ENCODE data around the gene DCUN1D2.

The DCUN1D2 gene

GRCh38 chr13:113443991-113444390 lies 46.5 kb downstream of the DCUN1D2 start:
- Histone ChIP-seq H3K4me2 (ENCODE audit: low read length) (no peak overlapping the region), H3K79me1 (ENCODE audit: low read length) (no peaks in the 10 kb centered on the region), H2BK120ac (ENCODE audit: insufficient read depth, low read length, poor library complexity) (no peak overlapping the region), H3K4me3 (ENCODE audit: low read depth, low read length) (no peak overlapping the region), H3K14ac (ENCODE audit: low read length) (no peak overlapping the region), H4K91ac (ENCODE audit: low read depth, low read length) (no peak overlapping the region), H2AFZ (ENCODE audit: insufficient read depth, low read length, poor library complexity) (no peak overlapping the region), H3K79me2 (ENCODE audit: control insufficient read depth, insufficient read depth, low read length, poor library complexity) (no peaks in the 10 kb centered on the region), H3K9ac (ENCODE audit: low read length) (no peak overlapping the region), H3K23ac (ENCODE audit: low read length) (no peak overlapping the region), H3K4me1 (ENCODE audit: control insufficient read depth in 1 of 2, insufficient read depth in 2 of 2, low read length in 2 of 2) (no peaks in the 10 kb centered on the region), H2BK5ac (ENCODE audit: low read depth, low read length, poor library complexity) (no peak overlapping the region), H3K4ac (ENCODE audit: low read depth, low read length) (no peak overlapping the region), H4K12ac (ENCODE audit: low read depth, low read length) (no peak overlapping the region), H2AK5ac (ENCODE audit: low read length) (no peak overlapping the region), H3K36me3 (ENCODE audit: control insufficient read depth in 1 of 2, insufficient read depth in 2 of 2, low read length in 2 of 2) (peaks cover 15 to 29% of the 10 kb centered on the region in 2 experiments), H2BK12ac (ENCODE audit: low read length) (no peak overlapping the region), H3K27ac (ENCODE audit: low read depth, low read length) (no peak overlapping the region), H4K8ac (ENCODE audit: low read depth, low read length) (no peak overlapping the region), H3K18ac (ENCODE audit: low read length) (no peak overlapping the region), H3K27me3 (ENCODE audit: insufficient read depth, low read length) (no peaks in the 10 kb centered on the region), H3K9me3 (ENCODE audit: insufficient read depth, low read depth, low read length) (peaks cover 14% of the 10 kb centered on the region)
- no peak for DNase-seq
- WGBS (ENCODE audit: extremely low coverage, insufficient coverage, insufficient read length) = no CpG with 5 or more reads among the region's 15 CpGs

GRCh38 chr13:113442985-113443362 lies 47.5 kb downstream of the DCUN1D2 start:
- no peak overlapping the region for H2BK5ac ChIP-seq (ENCODE audit: low read depth, low read length, poor library complexity)
- no peak overlapping the region for H3K4me2 ChIP-seq (ENCODE audit: low read length)
- no peak overlapping the region for H3K23ac ChIP-seq (ENCODE audit: low read length)
- WGBS (ENCODE audit: extremely low coverage, insufficient coverage, insufficient read length) = no CpG with 5 or more reads among the region's 1 CpG
- no peak for DNase-seq
- no peak overlapping the region for H3K18ac ChIP-seq (ENCODE audit: low read length)
- H3K9me3 ChIP-seq (ENCODE audit: insufficient read depth, low read depth, low read length) = peaks cover 14% of the 10 kb centered on the region
- H2AFZ ChIP-seq (ENCODE audit: insufficient read depth, low read length, poor library complexity) = no peak overlapping the region
- no peaks in the 10 kb centered on the region for H3K4me1 ChIP-seq (ENCODE audit: control insufficient read depth in 1 of 2, insufficient read depth in 2 of 2, low read length in 2 of 2)
- no peak overlapping the region for H3K14ac ChIP-seq (ENCODE audit: low read length)
- H4K8ac ChIP-seq (ENCODE audit: low read depth, low read length) = no peak overlapping the region
- H4K91ac ChIP-seq (ENCODE audit: low read depth, low read length) = no peak overlapping the region
- no peaks in the 10 kb centered on the region for H3K27me3 ChIP-seq (ENCODE audit: insufficient read depth, low read length)
- H3K36me3 ChIP-seq (ENCODE audit: control insufficient read depth in 1 of 2, insufficient read depth in 2 of 2, low read length in 2 of 2) = peaks cover 15 to 29% of the 10 kb centered on the region in 2 experiments
- no peak overlapping the region for H2AK5ac ChIP-seq (ENCODE audit: low read length)
- no peak overlapping the region for H3K4ac ChIP-seq (ENCODE audit: low read depth, low read length)
- H3K79me2 ChIP-seq (ENCODE audit: control insufficient read depth, insufficient read depth, low read length, poor library complexity) = no peaks in the 10 kb centered on the region
- no peak overlapping the region for H4K12ac ChIP-seq (ENCODE audit: low read depth, low read length)
- no peak overlapping the region for H2BK12ac ChIP-seq (ENCODE audit: low read length)
- H3K79me1 ChIP-seq (ENCODE audit: low read length) = no peaks in the 10 kb centered on the region
- H3K4me3 ChIP-seq (ENCODE audit: low read depth, low read length) = no peak overlapping the region
- H3K27ac ChIP-seq (ENCODE audit: low read depth, low read length) = no peak overlapping the region
- no peak overlapping the region for H2BK120ac ChIP-seq (ENCODE audit: insufficient read depth, low read length, poor library complexity)
- no peak overlapping the region for H3K9ac ChIP-seq (ENCODE audit: low read length)

GRCh38 chr13:113442354-113442984 lies 48.0 kb downstream of the DCUN1D2 start:
- Histone ChIP-seq H3K4ac (ENCODE audit: low read depth, low read length) (no peak overlapping the region), H3K36me3 (ENCODE audit: control insufficient read depth in 1 of 2, insufficient read depth in 2 of 2, low read length in 2 of 2) (peaks cover 14 to 27% of the 10 kb centered on the region in 2 experiments), H2BK5ac (ENCODE audit: low read depth, low read length, poor library complexity) (no peak overlapping the region), H3K4me3 (ENCODE audit: low read depth, low read length) (no peak overlapping the region), H3K23ac (ENCODE audit: low read length) (no peak overlapping the region), H4K8ac (ENCODE audit: low read depth, low read length) (no peak overlapping the region), H3K9me3 (ENCODE audit: insufficient read depth, low read depth, low read length) (peaks cover 14% of the 10 kb centered on the region), H3K9ac (ENCODE audit: low read length) (no peak overlapping the region), H3K27ac (ENCODE audit: low read depth, low read length) (no peak overlapping the region), H3K27me3 (ENCODE audit: insufficient read depth, low read length) (no peaks in the 10 kb centered on the region), H2AFZ (ENCODE audit: insufficient read depth, low read length, poor library complexity) (no peak overlapping the region), H3K4me2 (ENCODE audit: low read length) (no peak overlapping the region), H3K14ac (ENCODE audit: low read length) (no peak overlapping the region), H3K4me1 (ENCODE audit: control insufficient read depth in 1 of 2, insufficient read depth in 2 of 2, low read length in 2 of 2) (no peaks in the 10 kb centered on the region), H4K12ac (ENCODE audit: low read depth, low read length) (no peak overlapping the region), H3K79me2 (ENCODE audit: control insufficient read depth, insufficient read depth, low read length, poor library complexity) (no peaks in the 10 kb centered on the region), H2BK12ac (ENCODE audit: low read length) (no peak overlapping the region), H4K91ac (ENCODE audit: low read depth, low read length) (no peak overlapping the region), H2BK120ac (ENCODE audit: insufficient read depth, low read length, poor library complexity) (no peak overlapping the region), H3K18ac (ENCODE audit: low read length) (no peak overlapping the region), H2AK5ac (ENCODE audit: low read length) (no peak overlapping the region), H3K79me1 (ENCODE audit: low read length) (no peaks in the 10 kb centered on the region)
- no CpG with 5 or more reads among the region's 10 CpGs for WGBS (ENCODE audit: extremely low coverage, insufficient coverage, insufficient read length)
- no peak for DNase-seq

- Histone ChIP-seq H3K27ac (ENCODE audit: low read depth, low read length) (no peak overlapping the region), H2BK5ac (ENCODE audit: low read depth, low read length, poor library complexity) (no peak overlapping the region), H3K23ac (ENCODE audit: low read length) (no peak overlapping the region), H3K4me3 (ENCODE audit: low read depth, low read length) (no peak overlapping the region), H3K36me3 (ENCODE audit: control insufficient read depth in 1 of 2, insufficient read depth in 2 of 2, low read length in 2 of 2) (peaks cover 11 to 21% of the 10 kb centered on the region in 2 experiments), H4K8ac (ENCODE audit: low read depth, low read length) (no peak overlapping the region), H3K79me1 (ENCODE audit: low read length) (no peaks in the 10 kb centered on the region), H3K79me2 (ENCODE audit: control insufficient read depth, insufficient read depth, low read length, poor library complexity) (no peaks in the 10 kb centered on the region), H3K4ac (ENCODE audit: low read depth, low read length) (no peak overlapping the region), H3K4me1 (ENCODE audit: control insufficient read depth in 1 of 2, insufficient read depth in 2 of 2, low read length in 2 of 2) (no peaks in the 10 kb centered on the region), H2BK120ac (ENCODE audit: insufficient read depth, low read length, poor library complexity) (no peak overlapping the region), H3K4me2 (ENCODE audit: low read length) (no peak overlapping the region), H3K9ac (ENCODE audit: low read length) (no peak overlapping the region), H2AFZ (ENCODE audit: insufficient read depth, low read length, poor library complexity) (no peak overlapping the region), H4K12ac (ENCODE audit: low read depth, low read length) (no peak overlapping the region), H2BK12ac (ENCODE audit: low read length) (no peak overlapping the region), H4K91ac (ENCODE audit: low read depth, low read length) (no peak overlapping the region), H3K14ac (ENCODE audit: low read length) (no peak overlapping the region), H2AK5ac (ENCODE audit: low read length) (no peak overlapping the region), H3K9me3 (ENCODE audit: insufficient read depth, low read depth, low read length) (peaks cover 8% of the 10 kb centered on the region), H3K27me3 (ENCODE audit: insufficient read depth, low read length) (no peaks in the 10 kb centered on the region), H3K18ac (ENCODE audit: low read length) (no peak overlapping the region)
- no CpG with 5 or more reads among the region's 29 CpGs for WGBS (ENCODE audit: extremely low coverage, insufficient coverage, insufficient read length)
- DNase-seq = no peak
Observed at GRCh38 chr13:113441661-113442060, 48.9 kb downstream of the DCUN1D2 start.

Data from trophoblast cell (in vitro differentiated cells and primary cell).